Measurements from ENCODE around the gene IRF1. TPM values are rescaled to one million over a fixed set of nuclear protein-coding genes. Genes with fewer than 3 reads are reported as not detected.

IRF1 gene
- total and polyA plus RNA-seq, 2 of the 8 experiments (the other 6 are each of a cell fraction or from before 2014, with no cell fraction given), result 4.0 to 8.5 TPM

DNA sequence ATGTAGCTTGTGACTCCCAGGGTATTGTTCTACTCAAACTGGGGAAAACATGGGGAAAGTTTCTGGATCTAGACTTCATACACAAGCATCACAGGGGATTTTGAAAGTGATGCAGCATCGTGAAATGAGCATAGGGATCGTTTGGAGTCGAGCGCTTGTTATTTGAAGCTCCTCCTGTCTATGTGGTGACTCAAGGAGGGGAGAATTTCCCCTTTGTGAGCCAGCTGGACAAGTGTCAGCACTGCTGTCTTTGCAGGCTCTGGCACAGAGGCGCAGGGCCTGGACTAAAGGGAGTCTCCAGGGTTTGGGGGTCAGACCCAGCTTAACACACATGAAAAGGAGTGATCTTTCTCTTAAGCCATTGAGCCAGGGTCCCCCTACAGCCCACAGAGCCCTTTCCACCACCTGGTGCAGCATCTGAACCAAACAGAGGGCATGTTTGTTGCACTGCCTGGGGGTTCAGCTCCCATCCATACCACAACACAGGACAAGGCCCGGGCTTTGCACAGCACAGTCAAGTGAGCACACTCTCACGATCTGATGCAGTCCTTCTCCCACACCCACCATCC, 51.0 kb downstream of the IRF1 start (continued):
- no peak for TF ChIP-seq POLR2AphosphoS5 (IDR thresholded peaks at IDR 0.05; ENCODE audit: low read depth, low read length)

Data from H1 (cell line).